ENCODE measurements around the gene MUC20. TPM values are rescaled to one million over a fixed set of nuclear protein-coding genes. Genes with fewer than 3 reads are reported as not detected.

Gene MUC20
- total and polyA plus RNA-seq, 9 of the 15 experiments (the other 6 are each of a cell fraction or from before 2014, with no cell fraction given): 0.03 to 0.23 (median 0.15) TPM; not detected in 3

- no peak for TF ChIP-seq ZNF12 (CRISPR knock-in tag; IDR thresholded peaks at IDR 0.05)
- no peak for TF ChIP-seq E2F5 (CRISPR knock-in tag; IDR thresholded peaks at IDR 0.05)
- TF ChIP-seq ZNF408 (CRISPR knock-in tag; IDR thresholded peaks at IDR 0.05; ENCODE audit: low read depth): no peak
- TF ChIP-seq ZHX1 (conservative IDR thresholded peaks at IDR 0.05; ENCODE audit: low read length): no peak
- no peak for TF ChIP-seq ZNF77 (CRISPR knock-in tag; IDR thresholded peaks at IDR 0.05)
- no peak for TF ChIP-seq HEY1 (CRISPR knock-in tag; IDR thresholded peaks at IDR 0.05; ENCODE audit: borderline replicate concordance)
Measured at GRCh38 chr3:195757438-195757770, 36.6 kb downstream of the MUC20 start (continued).

GRCh38 chr3:195757827-195758226, 37.0 kb downstream of the MUC20 start:
- ChIA-PET CTCF (ENCODE audit: low intra/inter-chr PET ratio) (no interaction called here), POLR2A (no interaction called here)
- Histone ChIP-seq H3K27me3 (ENCODE audit: control insufficient read depth in 2 of 2, insufficient read depth in 2 of 2, low read length in 2 of 2) (peaks cover 22 to 76% of the 10 kb centered on the region in 2 experiments; a peak in 4 of 5 replicates), H3K36me3 (ENCODE audit: control insufficient read depth, insufficient read depth, low read length) (no peaks in the 10 kb centered on the region), H2AFZ (ENCODE audit: low read depth, low read length) (no peak overlapping the region), H3K9me1 (ENCODE audit: control insufficient read depth, insufficient read depth, low read length) (no peaks in the 10 kb centered on the region), H4K20me1 (replicated peaks; ENCODE audit: control insufficient read depth, insufficient read depth, low read length) (no peaks in the 10 kb centered on the region; the same call in 1 of the 2 replicates), H3K4me1 (replicated peaks in 1 of 2; ENCODE audit: control insufficient read depth in 2 of 2, insufficient read depth in 2 of 2, low read length in 2 of 2) (peaks cover 0 to 10% of the 10 kb centered on the region in 2 experiments; a peak in 3 of 5 replicates), H3K4me3 (no peak overlapping the region), H3K9me3 (replicated peaks; ENCODE audit: control insufficient read depth, insufficient read depth, low read depth, low read length) (no peaks in the 10 kb centered on the region), H3K79me2 (ENCODE audit: control insufficient read depth, insufficient read depth, low read length) (no peaks in the 10 kb centered on the region), H3K27ac (ENCODE audit: extremely low read depth, low read depth, low read length) (no peak overlapping the region), H3K9ac (ENCODE audit: insufficient read depth in 1 of 2, low read depth in 2 of 2, low read length in 2 of 2) (no peak overlapping the region), H3K4me2 (ENCODE audit: insufficient read depth, low read length) (no peak overlapping the region)
- in situ Hi-C loops (cut with MboI) (no loop called here), intact Hi-C loops (cut with micrococcal nuclease) (no loop called here)
- no TSS peak for BruUV-seq (replicated peaks)
- no peak for FAIRE-seq
- no peak for ATAC-seq
- WGBS (ENCODE audit: insufficient coverage, low coverage, missing lambda C conversion rate): 2% methylated on average over 10 of the region's 10 CpGs
- TF ChIP-seq CSDE1 (IDR thresholded peaks at IDR 0.05) (no peak), MCM2 (IDR thresholded peaks at IDR 0.05; ENCODE audit: low read depth) (no peak), CREB3L1 (IDR thresholded peaks at IDR 0.05; ENCODE audit: borderline replicate concordance, low read depth) (no peak), FOXJ3 (CRISPR knock-in tag; IDR thresholded peaks at IDR 0.05) (no peak), RFX1 (IDR thresholded peaks at IDR 0.05) (no peak), STAG1 (CRISPR knock-in tag; IDR thresholded peaks at IDR 0.05; ENCODE audit: borderline replicate concordance) (no peak)
- no peak for DNase-seq (ENCODE audit: extremely low read depth in 1 of 4, low spot score in 3 of 4)
